CD4-positive, alpha-beta T cell treated with Interleukin-21 for 1 hour (primary cell): ENCODE results near the gene ZNF438.
"Not testable (repeated sequence)": the region's sequence is repeated elsewhere in the genome, so short reads cannot be mapped to it uniquely, and the experiment has no call there.

Source experiments
- DNase-seq: peaks from one replicate; pipeline ENCODE4 v3.0.0-alpha.2; 2020

ZNF438 gene

GRCh38 chr10:30821261-30821993 lies 210.2 kb downstream of the ZNF438 start:
- DNase-seq, result no peak

DNA sequence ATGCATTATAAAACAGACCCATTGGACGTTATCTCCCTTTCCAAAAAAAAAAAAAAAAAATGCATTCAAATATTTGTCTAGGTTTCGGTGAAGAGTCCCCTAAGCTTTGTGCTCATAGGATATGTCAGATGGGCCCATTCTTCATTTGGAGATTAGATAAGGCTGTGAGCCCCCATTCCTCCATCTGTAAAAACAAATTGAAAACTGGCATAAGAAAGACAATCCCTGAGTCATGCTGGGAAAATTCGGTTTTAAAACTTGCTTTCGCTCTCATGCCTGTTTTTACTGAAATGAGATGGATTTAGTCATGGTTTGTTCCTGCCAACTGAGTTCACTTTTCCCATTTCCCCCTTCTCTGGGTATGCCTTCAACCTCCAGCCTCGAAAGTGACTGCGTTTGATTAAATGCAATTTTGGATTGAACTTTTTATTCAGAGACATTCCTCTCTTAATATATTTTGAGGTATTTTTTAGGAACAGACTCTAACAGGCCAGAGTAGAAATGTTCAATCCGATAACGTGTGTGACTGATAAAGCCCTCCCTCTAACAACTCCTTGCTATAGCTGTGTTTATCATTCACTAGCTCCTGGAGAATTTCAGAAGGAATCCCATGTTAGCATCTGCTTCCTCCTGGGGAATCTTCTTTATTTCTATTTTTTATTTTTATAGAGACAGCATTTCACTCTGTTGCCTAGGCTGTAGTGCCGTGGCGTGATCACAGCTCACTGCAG lies 211.2 kb downstream of the ZNF438 start:
- no peak for DNase-seq

- DNase-seq, result no peak
Measured at GRCh38 chr10:30819341-30820181, 212.1 kb downstream of the ZNF438 start.

GRCh38 chr10:30818854-30819253 lies 212.8 kb downstream of the ZNF438 start:
- no peak for DNase-seq

DNA sequence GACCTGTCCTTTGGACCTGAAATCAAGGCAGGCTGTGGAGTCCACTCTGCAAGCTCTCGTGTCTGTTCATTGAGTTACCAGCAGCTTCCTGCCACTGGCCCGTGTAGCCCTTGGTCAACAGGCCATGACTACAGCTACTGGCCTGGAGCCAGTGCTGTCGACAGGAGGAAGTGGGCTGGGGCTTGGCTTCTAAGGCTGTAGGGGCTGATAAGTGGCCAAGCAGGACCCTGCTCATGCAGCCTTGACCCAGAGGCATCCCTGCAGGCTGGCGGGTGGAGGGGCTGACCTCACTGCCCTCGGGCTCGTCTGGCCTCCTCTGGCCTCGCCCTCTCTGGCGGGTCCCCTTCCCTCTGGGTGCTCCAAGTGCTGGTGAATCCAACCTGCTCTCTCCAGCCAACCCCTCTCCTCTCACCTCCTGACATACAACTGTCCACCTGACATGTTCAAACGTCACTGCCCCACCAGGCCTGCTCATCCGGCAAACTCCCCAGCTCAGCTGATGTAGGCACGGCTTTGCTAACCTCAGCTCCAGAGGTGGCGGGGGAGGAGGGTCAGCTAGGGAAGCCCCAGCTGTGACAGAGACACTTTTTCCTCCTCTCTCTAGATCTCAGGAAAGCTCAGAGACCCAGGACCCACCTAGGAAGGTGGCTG lies 213.5 kb downstream of the ZNF438 start:
- no peak for DNase-seq

DNA sequence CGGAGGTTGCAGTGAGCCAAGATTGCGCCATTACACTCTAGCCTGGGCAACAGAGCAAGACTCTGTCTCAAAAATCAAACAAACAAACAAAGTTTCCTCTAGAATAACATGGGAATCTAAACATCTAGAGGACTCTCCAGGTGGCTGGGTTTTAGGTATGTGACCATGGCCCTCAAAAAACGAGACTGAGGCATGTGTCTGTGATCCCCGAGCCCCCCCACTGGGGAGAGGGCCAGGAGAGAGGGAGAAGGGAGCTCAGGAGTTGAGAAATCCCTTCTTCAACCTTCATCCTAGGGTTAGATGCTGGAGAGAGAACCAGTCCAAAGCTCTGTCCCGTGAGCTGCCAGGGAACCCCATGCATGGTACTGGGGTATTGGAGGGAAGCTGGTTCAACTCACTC lies 214.1 kb downstream of the ZNF438 start:
- no peak for DNase-seq

GRCh38 chr10:30816820-30817171 lies 214.9 kb downstream of the ZNF438 start:
- DNase-seq, result no peak

- no peak for DNase-seq
Measured at GRCh38 chr10:30816159-30816819, 215.4 kb downstream of the ZNF438 start.

GRCh38 chr10:30813872-30814481 lies 217.7 kb downstream of the ZNF438 start:
- no peak for DNase-seq

- no peak for DNase-seq
Measured at GRCh38 chr10:30812018-30812851, 219.4 kb downstream of the ZNF438 start.

DNA sequence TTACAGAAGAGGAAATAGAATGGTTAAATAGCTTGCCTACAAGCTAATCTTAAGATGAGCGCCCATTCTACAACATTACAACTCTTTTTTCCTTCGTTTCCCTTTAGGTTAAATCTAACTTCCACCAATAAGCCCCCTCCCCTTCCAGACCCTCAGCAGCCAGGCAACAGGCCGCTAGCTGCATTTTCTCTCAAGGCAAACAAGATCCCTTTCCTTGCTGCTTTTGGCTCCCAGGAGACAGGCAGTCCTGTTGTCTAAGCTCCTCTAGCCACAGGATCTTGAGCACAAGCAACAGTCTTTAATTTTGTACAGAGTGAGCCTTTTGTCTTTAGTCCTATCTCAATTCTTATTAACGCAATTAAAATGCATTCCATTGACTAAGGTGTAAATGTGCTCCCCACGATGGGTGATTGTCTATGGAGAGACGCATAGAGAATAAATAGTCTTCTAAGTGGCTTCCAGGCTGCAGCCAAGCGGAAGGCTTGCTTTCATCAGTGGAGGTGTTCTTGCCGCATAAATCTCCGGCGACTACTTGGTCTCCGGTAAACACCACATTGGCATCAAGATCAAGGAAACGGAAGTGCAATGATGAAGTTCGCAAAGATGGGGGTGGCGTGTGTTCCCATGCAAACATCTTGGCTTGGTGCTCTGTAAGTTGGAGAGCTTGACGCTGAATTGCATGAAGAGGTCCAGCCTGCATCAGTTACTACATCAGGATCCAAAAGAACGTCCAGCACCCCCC lies 220.2 kb downstream of the ZNF438 start:
- DNase-seq, result peak; percentile 5

DNA sequence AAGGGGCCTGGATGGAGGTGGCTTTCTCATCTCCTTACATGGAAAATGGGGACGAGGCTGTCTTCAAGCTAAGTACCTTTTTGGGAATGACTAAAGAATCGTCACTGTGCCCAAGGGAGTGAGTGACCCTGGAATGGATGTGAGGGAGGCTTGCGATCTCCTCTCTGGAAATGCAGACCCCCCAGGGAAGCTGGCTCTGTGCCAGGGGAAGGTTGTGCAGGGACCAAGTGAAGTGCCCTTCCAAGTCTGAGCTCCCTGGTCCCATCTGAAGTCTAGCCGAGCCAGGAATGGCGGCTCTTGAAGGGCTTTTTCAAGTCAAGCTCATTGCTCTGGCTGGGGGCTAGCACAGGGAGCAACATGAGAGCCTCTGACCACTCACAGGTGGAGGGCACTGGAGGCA lies 221.2 kb downstream of the ZNF438 start:
- no peak for DNase-seq

DNA sequence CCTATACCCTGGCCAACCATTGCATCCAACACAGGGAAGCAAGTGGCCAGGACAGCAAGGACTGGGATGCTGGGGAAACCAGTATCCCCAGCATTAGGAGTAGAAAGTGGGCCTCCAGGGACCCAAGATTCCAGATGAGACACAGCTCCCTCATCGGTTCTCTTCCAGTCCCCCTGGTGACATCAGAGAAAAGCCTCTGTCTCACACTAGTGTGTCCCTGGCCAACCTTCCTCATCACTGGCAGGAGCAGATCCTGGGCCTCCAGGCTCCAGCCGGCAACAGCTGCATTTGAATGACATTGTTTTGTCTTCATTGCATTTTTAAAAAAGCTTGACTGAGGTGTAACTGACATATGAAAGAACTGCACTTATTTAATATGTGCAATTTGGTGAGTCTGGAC lies 224.8 kb downstream of the ZNF438 start:
- no peak for DNase-seq

DNA sequence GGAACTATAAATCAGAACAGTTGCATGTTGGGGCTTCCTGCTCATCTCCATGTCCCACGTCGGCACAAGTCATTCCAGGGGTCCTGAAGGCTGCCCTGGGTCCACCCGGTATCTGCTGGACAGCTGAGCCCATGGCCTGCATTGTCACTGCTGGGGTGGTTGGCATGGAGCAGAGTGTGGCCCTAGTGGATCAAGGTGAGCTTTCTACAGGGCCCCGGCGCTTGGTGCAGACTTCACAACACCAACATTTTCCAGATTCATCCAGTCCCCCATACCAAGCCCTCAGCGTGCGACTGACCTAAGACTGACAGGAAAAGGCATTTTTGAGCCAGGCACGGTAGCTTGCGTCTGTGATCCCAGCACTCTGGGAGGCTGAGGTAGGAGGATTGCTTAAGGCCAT lies 226.6 kb downstream of the ZNF438 start:
- no peak for DNase-seq

- DNase-seq, result no peak
Measured at GRCh38 chr10:30804478-30805055, 227.1 kb downstream of the ZNF438 start.

- no peak for DNase-seq
Measured at GRCh38 chr10:30803892-30804322, 227.8 kb downstream of the ZNF438 start.

DNA sequence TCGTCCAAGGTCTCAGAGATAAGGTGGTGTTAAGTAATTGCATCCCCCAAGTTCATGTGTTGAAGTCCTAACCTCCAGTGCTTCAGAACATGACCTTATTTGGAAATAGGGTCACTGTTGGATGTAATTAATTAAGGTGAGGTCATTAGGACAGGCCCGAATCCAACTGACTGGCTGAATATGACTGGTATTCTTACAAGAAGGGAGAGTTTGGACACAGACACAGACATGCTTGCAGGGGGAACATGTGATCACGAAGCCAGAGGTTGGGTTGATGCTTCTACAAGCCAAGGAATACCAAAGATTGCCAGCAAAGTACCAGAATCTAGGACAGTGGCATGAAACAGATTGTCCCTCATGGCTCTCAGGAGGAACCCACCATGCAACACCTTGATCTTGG lies 228.6 kb downstream of the ZNF438 start:
- DNase-seq, result no peak

DNA sequence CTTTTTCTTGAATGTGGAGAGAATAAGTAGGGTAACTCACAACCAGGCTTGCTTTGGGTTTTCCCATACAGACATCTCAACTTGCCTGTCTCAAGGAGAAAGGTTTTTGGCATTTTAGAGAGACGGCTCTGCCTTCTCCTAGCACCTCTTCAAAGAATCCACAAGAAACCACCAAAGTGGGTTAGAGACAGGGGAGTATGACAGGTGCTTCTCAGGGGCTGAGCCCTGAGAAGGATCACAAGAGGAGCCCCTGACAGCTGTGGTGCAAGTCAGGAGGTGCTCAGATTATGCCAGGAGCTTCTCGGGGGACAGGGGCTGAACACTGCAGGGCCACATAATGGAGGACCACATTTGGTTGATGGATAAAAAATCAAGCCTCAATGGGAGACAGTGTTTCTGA lies 231.3 kb downstream of the ZNF438 start:
- DNase-seq, result no peak

GRCh38 chr10:30798646-30799185 lies 232.9 kb downstream of the ZNF438 start:
- DNase-seq, result no peak

- not testable (repeated sequence) for DNase-seq
Measured at GRCh38 chr10:30795024-30795423, 236.6 kb downstream of the ZNF438 start.
